AG10803 (cell line): Measurements from ENCODE around the gene NDST4.

Source experiments
- DNase-seq: peaks from one replicate; pipeline ENCODE4 v3.0.0; 2010; ENCODE audit warnings: low read depth
- H3K4me3 ChIP-seq: 2 replicates; pipeline ENCODE4 v1.5.1; 2011; ENCODE audit warnings: mild to moderate bottlenecking, low read length, control low read depth
- TF ChIP-seq, protein P1 (sequence below): conservative IDR thresholded peaks from 2 replicates; pipeline ENCODE4 v1.5.1; 2011; ENCODE audit warnings: mild to moderate bottlenecking, low read length, control low read depth, inconsistent platforms

NDST4 gene

DNA sequence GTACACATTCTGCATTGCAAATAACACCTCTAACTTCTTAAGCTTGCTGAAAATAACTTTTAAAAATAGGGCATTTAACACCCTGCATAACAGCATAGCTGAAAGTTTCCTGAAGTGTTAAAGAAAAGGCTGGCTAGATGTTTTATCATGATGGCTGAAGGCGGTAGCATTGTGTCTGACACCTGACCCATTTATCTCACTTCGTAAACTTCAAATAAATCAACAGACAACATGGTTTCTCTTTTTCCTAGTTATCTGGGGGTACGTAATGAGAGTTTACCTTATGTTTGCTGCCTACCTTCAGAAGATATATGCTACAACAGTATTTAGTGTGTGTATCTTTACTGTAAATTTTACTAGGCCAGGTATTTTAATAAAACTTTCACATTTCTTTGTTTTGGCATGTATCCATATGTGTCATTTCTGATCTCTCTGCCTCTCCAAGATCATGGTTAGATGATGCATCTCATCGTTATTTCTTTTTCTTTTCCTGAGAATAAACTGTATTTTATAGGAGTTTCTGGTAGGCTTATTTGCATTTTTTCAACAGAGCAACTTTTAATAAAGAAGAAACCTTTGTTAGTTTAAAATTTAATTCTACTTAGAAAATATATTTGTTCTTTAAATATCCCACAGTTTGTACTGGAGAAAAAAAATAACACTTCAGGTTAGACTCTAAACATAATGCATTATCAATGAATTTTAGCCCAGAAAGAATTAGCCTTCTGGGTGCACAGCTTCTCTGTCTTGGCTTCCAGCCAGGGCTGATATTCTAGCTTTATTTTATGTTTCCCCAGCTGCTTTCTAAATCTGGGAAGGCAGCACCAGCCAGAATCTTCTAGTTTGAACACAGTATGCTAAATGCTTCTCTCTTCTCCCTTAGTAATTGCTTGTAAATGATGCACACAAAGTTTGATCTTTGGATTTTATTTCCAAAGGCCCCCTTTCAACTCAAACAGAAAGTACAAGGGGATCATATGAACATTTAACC, 2.9 kb downstream of the NDST4 start:
- no peak for DNase-seq
- TF ChIP-seq, protein P1, sequence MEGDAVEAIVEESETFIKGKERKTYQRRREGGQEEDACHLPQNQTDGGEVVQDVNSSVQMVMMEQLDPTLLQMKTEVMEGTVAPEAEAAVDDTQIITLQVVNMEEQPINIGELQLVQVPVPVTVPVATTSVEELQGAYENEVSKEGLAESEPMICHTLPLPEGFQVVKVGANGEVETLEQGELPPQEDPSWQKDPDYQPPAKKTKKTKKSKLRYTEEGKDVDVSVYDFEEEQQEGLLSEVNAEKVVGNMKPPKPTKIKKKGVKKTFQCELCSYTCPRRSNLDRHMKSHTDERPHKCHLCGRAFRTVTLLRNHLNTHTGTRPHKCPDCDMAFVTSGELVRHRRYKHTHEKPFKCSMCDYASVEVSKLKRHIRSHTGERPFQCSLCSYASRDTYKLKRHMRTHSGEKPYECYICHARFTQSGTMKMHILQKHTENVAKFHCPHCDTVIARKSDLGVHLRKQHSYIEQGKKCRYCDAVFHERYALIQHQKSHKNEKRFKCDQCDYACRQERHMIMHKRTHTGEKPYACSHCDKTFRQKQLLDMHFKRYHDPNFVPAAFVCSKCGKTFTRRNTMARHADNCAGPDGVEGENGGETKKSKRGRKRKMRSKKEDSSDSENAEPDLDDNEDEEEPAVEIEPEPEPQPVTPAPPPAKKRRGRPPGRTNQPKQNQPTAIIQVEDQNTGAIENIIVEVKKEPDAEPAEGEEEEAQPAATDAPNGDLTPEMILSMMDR = no peak

DNA sequence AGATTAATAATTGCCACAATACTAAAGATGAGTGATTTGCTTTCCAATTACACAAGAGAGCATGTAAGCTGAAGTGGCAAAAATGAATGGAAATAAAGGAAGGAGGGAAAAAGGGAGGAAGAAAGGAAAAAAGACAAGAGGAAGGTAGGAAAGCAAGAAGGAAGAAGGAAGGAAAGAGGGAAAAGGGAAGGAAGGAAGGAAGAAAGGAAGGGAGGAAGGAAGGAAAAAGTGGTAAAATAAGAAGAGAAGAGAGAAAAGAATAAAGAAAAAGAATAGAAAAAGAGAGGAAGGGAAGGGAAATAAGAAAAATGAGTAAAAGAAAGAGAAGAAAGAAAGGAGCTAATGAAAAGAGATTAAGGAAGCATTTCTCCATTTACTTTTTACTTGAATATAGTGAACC, 4.6 kb downstream of the NDST4 start:
- no peak for DNase-seq
- TF ChIP-seq, protein P1 = no peak
- no peak overlapping the region for H3K4me3 ChIP-seq

More for the DNA sequence above, 2.9 kb downstream of the NDST4 start:
- H3K4me3 ChIP-seq = no peak overlapping the region

DNA sequence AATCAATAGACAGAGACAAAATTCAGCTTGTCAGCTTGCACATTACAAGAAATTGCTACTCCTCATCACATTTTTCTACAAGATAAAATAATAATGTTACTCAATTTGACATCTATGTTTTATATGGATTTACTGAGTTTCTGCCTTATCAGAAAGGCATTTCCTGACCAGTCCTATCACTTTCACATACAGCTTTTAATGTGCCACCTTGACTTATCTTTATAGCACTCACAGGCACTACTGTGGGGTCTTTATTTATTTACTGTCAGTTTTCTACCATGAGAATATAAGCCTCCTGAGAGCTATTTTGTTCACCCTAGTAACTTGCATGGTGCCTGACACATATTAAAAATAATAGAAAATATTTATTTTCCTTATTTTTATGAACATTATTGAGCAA, 6.0 kb downstream of the NDST4 start:
- TF ChIP-seq, protein P1 = no peak
- DNase-seq = no peak
- no peak overlapping the region for H3K4me3 ChIP-seq

DNA sequence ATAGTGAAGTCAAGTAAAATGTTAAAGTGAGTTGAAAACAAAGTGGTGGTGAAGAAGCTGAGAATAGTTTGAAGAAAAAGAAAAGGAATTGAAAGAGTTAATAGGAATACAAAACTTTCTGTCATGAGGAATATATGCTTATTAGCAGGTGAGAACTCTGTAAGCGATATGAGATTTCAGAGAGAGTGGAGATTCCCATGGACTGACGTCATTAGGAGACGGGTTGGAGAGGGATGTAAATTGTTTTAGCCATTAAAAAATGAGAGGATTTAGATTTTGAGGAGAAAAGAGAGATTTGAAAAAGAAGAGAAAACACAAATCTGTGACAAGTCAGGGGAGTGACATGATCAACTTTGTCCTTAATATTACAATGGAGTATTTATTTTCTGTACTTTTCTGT, 11.7 kb downstream of the NDST4 start:
- no peak for DNase-seq
- H3K4me3 ChIP-seq = no peak overlapping the region
- TF ChIP-seq, protein P1 = no peak

DNA sequence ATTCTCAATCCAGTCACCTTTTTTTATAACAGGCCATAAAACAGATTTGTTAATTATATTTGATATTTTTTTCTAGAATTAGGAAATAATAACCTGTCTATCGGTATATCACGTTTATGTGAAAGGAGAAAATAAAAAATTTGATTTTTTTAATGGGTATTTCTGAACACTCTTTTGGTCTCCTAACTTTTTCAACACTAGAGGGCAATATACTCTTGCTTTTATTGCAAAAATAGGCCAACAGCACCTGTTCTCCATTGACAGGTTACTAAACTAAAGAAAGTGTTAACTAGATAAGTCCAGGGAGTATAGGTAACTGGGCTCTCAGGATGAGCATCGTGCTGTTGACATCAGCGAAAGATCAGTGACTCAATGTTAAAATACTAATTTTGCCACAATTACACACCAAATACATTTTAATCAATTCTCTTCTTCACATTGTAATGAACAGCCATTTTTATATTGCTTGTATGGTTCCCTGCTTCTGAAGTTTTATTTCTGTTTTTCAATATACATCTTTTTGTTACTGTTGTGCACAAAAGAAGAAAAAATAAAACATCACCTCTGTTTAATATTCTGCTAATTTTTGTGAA, 22.8 kb downstream of the NDST4 start:
- no peak overlapping the region for H3K4me3 ChIP-seq
- TF ChIP-seq, protein P1 = peak; percentile 73
- DNase-seq = peak; percentile 11

DNA sequence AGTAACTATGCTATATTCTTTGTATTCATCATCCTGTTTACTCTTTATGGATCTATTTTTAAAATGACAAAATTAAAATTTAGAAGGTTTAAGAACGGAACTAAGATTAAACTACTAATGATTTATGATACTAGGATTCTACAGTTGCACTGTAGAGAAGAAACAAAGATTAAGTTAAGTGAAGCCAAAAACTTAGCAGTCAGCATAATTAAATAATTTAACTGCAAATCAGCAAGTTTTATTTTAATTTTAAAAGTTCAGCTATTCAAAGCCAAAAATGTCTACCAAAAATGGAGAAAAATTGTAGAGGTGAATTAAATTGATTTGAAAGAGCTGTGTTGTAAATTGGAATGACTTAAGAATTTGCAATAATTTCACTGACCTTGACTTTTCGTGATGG, 30.8 kb downstream of the NDST4 start:
- TF ChIP-seq, protein P1 = no peak

DNA sequence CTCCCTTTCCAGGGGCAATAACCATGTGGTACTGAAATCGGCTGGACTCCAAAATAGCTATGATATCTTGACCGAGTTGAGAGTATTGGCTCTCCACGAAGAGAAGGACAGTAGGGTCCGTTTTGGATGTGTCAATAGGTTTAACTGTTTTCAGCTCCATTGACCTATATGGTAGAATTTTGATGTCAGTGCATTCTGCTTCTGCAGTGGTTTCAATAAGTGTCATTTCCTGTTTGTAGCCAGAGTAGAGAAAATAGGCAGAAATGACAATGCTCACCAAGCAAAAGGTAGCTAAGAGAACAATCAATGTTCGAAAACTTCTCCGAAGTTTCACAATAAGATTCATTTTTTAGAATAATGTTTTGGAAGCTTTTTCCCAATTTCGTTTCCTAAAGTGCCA, 36.7 kb downstream of the NDST4 start:
- TF ChIP-seq, protein P1 = no peak
- H3K4me3 ChIP-seq = no peak overlapping the region
- DNase-seq = no peak

More for the DNA sequence above, 30.8 kb downstream of the NDST4 start:
- no peak overlapping the region for H3K4me3 ChIP-seq
- DNase-seq = no peak
